ENCODE results near the gene SPANXA2. TPM values are rescaled to one million over a fixed set of nuclear protein-coding genes. Genes with fewer than 3 reads are reported as not detected.
"Not testable (repeated sequence)": the region's sequence is repeated elsewhere in the genome, so short reads cannot be mapped to it uniquely, and the experiment has no call there.

Gene SPANXA2, protein sequence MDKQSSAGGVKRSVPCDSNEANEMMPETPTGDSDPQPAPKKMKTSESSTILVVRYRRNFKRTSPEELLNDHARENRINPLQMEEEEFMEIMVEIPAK
- not detected for polyA plus RNA-seq (2013, experiment 1 of 2)
- not detected for polyA plus RNA-seq (2013, experiment 2 of 2)

DNA sequence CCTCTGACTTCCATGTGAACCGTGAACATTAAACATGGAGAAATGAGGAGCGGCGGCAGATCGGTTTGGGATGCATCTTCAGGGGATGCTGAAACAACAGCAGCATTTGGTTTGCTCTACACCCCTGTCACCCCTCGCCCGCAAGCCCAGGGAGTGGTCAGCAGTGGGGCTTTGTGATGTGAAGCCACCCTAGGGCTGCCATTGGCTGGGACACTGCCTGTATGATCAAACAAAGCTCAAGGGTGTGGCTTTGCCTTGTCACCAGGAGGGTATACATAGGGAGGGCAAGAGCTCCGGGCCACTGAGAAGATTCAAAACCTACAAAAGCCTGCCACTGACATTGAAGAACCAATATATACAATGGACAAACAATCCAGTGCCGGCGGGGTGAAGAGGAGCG lies at the start of gene SPANXA2:
Gene SPANXA2, plus strand, starts transcription at position 301 of the 400 bp plus-strand sequence. Its CDS starts 60 bp downstream, at position 361.
- H3K4me1 ChIP-seq (ENCODE audit: control insufficient read depth in 2 of 2, insufficient read depth in 1 of 2, low read depth in 1 of 2, low read length in 2 of 2); H2BK120ac ChIP-seq (ENCODE audit: low read depth, low read length); H3K4me3 ChIP-seq (ENCODE audit: low read length in 2 of 2); DNase-seq (ENCODE audit: low spot score); H3K79me1 ChIP-seq (ENCODE audit: low read depth, low read length); H3K4me2 ChIP-seq (ENCODE audit: insufficient read depth, low read length, poor library complexity, severe bottlenecking); H3K14ac ChIP-seq (ENCODE audit: low read length); H4K8ac ChIP-seq (ENCODE audit: low read depth, low read length); H3K23ac ChIP-seq (ENCODE audit: low read depth, low read length, poor library complexity); H4K91ac ChIP-seq (ENCODE audit: low read depth, low read length, poor library complexity); H3K9ac ChIP-seq (ENCODE audit: low read depth, low read length, poor library complexity); H3K36me3 ChIP-seq (replicated peaks in 1 of 2; ENCODE audit: control insufficient read depth in 2 of 2, insufficient read depth in 2 of 2, low read length in 2 of 2); H2AFZ ChIP-seq (ENCODE audit: low read length); H3K9me3 ChIP-seq (replicated peaks in 1 of 2; ENCODE audit: control insufficient read depth in 2 of 2, insufficient read depth in 1 of 2, low read depth in 1 of 2, low read length in 2 of 2); H3K18ac ChIP-seq (ENCODE audit: low read length); H2BK5ac ChIP-seq (ENCODE audit: low read length); H3K27me3 ChIP-seq (ENCODE audit: control insufficient read depth in 3 of 3, insufficient read depth in 3 of 3, low read depth in 1 of 3, low read length in 3 of 3); H3K27ac ChIP-seq (replicated peaks; ENCODE audit: low read length); H2BK12ac ChIP-seq (ENCODE audit: low read length); H2AK5ac ChIP-seq (ENCODE audit: low read depth, low read length); H3K4ac ChIP-seq (ENCODE audit: low read length); H2BK15ac ChIP-seq (ENCODE audit: low read length): not testable (repeated sequence)
- WGBS, 2 donors (ENCODE audit: extremely low coverage in 2 of 2, insufficient read length in 2 of 2, insufficient replicate concordance in 1 of 2): no CpG with 5 or more reads among the region's 10 CpGs

GRCh38 chrX:141542551-141542950 lies 47.0 kb upstream of the SPANXA2 start:
- not testable (repeated sequence) for H3K4me3 ChIP-seq (ENCODE audit: low read length in 2 of 2); H4K8ac ChIP-seq (ENCODE audit: low read depth, low read length); H3K9me3 ChIP-seq (replicated peaks in 1 of 2; ENCODE audit: control insufficient read depth in 2 of 2, insufficient read depth in 1 of 2, low read depth in 1 of 2, low read length in 2 of 2); DNase-seq (ENCODE audit: low spot score); H3K9ac ChIP-seq (ENCODE audit: low read depth, low read length, poor library complexity); H2AFZ ChIP-seq (ENCODE audit: low read length); H2BK15ac ChIP-seq (ENCODE audit: low read length); H3K4me1 ChIP-seq (ENCODE audit: control insufficient read depth in 2 of 2, insufficient read depth in 1 of 2, low read depth in 1 of 2, low read length in 2 of 2); H3K14ac ChIP-seq (ENCODE audit: low read length); H3K4me2 ChIP-seq (ENCODE audit: insufficient read depth, low read length, poor library complexity, severe bottlenecking); H2BK5ac ChIP-seq (ENCODE audit: low read length); H2BK120ac ChIP-seq (ENCODE audit: low read depth, low read length); H3K27ac ChIP-seq (replicated peaks; ENCODE audit: low read length); H2AK5ac ChIP-seq (ENCODE audit: low read depth, low read length); H3K79me1 ChIP-seq (ENCODE audit: low read depth, low read length); H2BK12ac ChIP-seq (ENCODE audit: low read length); H3K18ac ChIP-seq (ENCODE audit: low read length); H3K4ac ChIP-seq (ENCODE audit: low read length); H3K36me3 ChIP-seq (replicated peaks in 1 of 2; ENCODE audit: control insufficient read depth in 2 of 2, insufficient read depth in 2 of 2, low read length in 2 of 2); H4K91ac ChIP-seq (ENCODE audit: low read depth, low read length, poor library complexity); H3K27me3 ChIP-seq (ENCODE audit: control insufficient read depth in 3 of 3, insufficient read depth in 3 of 3, low read depth in 1 of 3, low read length in 3 of 3); H3K23ac ChIP-seq (ENCODE audit: low read depth, low read length, poor library complexity)
- WGBS, 2 donors (ENCODE audit: extremely low coverage in 2 of 2, insufficient read length in 2 of 2, insufficient replicate concordance in 1 of 2): no CpG with 5 or more reads among the region's 16 CpGs

DNA sequence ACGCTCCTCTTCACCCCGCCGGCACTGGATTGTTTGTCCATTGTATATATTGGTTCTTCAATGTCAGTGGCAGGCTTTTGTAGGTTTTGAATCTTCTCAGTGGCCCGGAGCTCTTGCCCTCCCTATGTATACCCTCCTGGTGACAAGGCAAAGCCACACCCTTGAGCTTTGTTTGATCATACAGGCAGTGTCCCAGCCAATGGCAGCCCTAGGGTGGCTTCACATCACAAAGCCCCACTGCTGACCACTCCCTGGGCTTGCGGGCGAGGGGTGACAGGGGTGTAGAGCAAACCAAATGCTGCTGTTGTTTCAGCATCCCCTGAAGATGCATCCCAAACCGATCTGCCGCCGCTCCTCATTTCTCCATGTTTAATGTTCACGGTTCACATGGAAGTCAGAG lies 4.9 kb upstream of the SPANXA2 start, which contains the start of gene SPANXA1:
Gene SPANXA1, minus strand, starts transcription at position 101 of the 400 bp plus-strand sequence. Its CDS starts 60 bp downstream, at position 41.
- not testable (repeated sequence) for H2BK15ac ChIP-seq (ENCODE audit: low read length); H3K27ac ChIP-seq (replicated peaks; ENCODE audit: low read length); H3K4me1 ChIP-seq (ENCODE audit: control insufficient read depth in 2 of 2, insufficient read depth in 1 of 2, low read depth in 1 of 2, low read length in 2 of 2); H3K4me2 ChIP-seq (ENCODE audit: insufficient read depth, low read length, poor library complexity, severe bottlenecking); H4K8ac ChIP-seq (ENCODE audit: low read depth, low read length); DNase-seq (ENCODE audit: low spot score); H2BK120ac ChIP-seq (ENCODE audit: low read depth, low read length); H3K9ac ChIP-seq (ENCODE audit: low read depth, low read length, poor library complexity); H2AK5ac ChIP-seq (ENCODE audit: low read depth, low read length); H2BK12ac ChIP-seq (ENCODE audit: low read length); H3K4ac ChIP-seq (ENCODE audit: low read length); H3K18ac ChIP-seq (ENCODE audit: low read length); H2BK5ac ChIP-seq (ENCODE audit: low read length); H3K4me3 ChIP-seq (ENCODE audit: low read length in 2 of 2); H3K27me3 ChIP-seq (ENCODE audit: control insufficient read depth in 3 of 3, insufficient read depth in 3 of 3, low read depth in 1 of 3, low read length in 3 of 3); H2AFZ ChIP-seq (ENCODE audit: low read length); H3K36me3 ChIP-seq (replicated peaks in 1 of 2; ENCODE audit: control insufficient read depth in 2 of 2, insufficient read depth in 2 of 2, low read length in 2 of 2); H3K79me1 ChIP-seq (ENCODE audit: low read depth, low read length); H4K91ac ChIP-seq (ENCODE audit: low read depth, low read length, poor library complexity); H3K14ac ChIP-seq (ENCODE audit: low read length); H3K9me3 ChIP-seq (replicated peaks in 1 of 2; ENCODE audit: control insufficient read depth in 2 of 2, insufficient read depth in 1 of 2, low read depth in 1 of 2, low read length in 2 of 2); H3K23ac ChIP-seq (ENCODE audit: low read depth, low read length, poor library complexity)
- WGBS, 2 donors (ENCODE audit: extremely low coverage in 2 of 2, insufficient read length in 2 of 2, insufficient replicate concordance in 1 of 2): no CpG with 5 or more reads among the region's 10 CpGs

DNA sequence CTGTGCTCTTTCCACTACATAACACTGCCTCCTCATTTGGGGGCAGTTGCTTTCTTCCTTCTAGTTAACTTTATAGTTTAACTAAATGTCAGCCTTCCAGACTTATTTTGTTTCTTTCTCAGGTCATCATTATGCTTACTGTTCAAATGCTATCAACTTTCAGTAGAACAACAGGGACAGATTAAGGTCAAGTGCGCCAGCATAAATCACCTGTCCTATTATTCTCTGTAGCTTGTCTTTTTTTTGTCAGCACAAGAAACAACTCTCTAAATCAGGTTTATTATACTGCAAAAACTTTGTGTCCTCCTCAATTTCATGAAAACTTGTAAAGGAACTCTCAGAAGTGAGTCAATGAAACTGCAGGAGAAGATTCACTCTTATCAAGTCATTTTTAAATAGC lies 19.6 kb downstream of the SPANXA2 start:
- no peak overlapping the region for H3K9ac ChIP-seq (ENCODE audit: low read depth, low read length, poor library complexity)
- H3K36me3 ChIP-seq (replicated peaks in 1 of 2; ENCODE audit: control insufficient read depth in 2 of 2, insufficient read depth in 2 of 2, low read length in 2 of 2): no peaks in the 10 kb centered on the region
- no peak overlapping the region for H2AFZ ChIP-seq (ENCODE audit: low read length)
- no peak overlapping the region for H4K8ac ChIP-seq (ENCODE audit: low read depth, low read length)
- no peak overlapping the region for H2BK5ac ChIP-seq (ENCODE audit: low read length)
- no peak overlapping the region for H3K23ac ChIP-seq (ENCODE audit: low read depth, low read length, poor library complexity)
- no peaks in the 10 kb centered on the region for H3K79me1 ChIP-seq (ENCODE audit: low read depth, low read length)
- H3K18ac ChIP-seq (ENCODE audit: low read length): no peak overlapping the region
- no CpG with 5 or more reads among the region's 1 CpG for WGBS, 2 donors (ENCODE audit: extremely low coverage in 2 of 2, insufficient read length in 2 of 2, insufficient replicate concordance in 1 of 2)
- no peaks in the 10 kb centered on the region for H3K27me3 ChIP-seq (ENCODE audit: control insufficient read depth in 3 of 3, insufficient read depth in 3 of 3, low read depth in 1 of 3, low read length in 3 of 3)
- H4K91ac ChIP-seq (ENCODE audit: low read depth, low read length, poor library complexity): no peak overlapping the region
- H2AK5ac ChIP-seq (ENCODE audit: low read depth, low read length): no peak overlapping the region
- H2BK120ac ChIP-seq (ENCODE audit: low read depth, low read length): no peak overlapping the region
- no peak overlapping the region for H3K27ac ChIP-seq (replicated peaks; ENCODE audit: low read length)
- H3K4me1 ChIP-seq (ENCODE audit: control insufficient read depth in 2 of 2, insufficient read depth in 1 of 2, low read depth in 1 of 2, low read length in 2 of 2): no peaks in the 10 kb centered on the region
- H2BK15ac ChIP-seq (ENCODE audit: low read length): no peak overlapping the region
- no peaks in the 10 kb centered on the region for H3K9me3 ChIP-seq (replicated peaks in 1 of 2; ENCODE audit: control insufficient read depth in 2 of 2, insufficient read depth in 1 of 2, low read depth in 1 of 2, low read length in 2 of 2)
- H2BK12ac ChIP-seq (ENCODE audit: low read length): no peak overlapping the region
- no peak overlapping the region for H3K4me2 ChIP-seq (ENCODE audit: insufficient read depth, low read length, poor library complexity, severe bottlenecking)
- H3K4me3 ChIP-seq (ENCODE audit: low read length in 2 of 2): no peak overlapping the region
- DNase-seq (ENCODE audit: low spot score): no peak
- no peak overlapping the region for H3K14ac ChIP-seq (ENCODE audit: low read length)
- H3K4ac ChIP-seq (ENCODE audit: low read length): no peak overlapping the region

Measured in neuronal stem cell (in vitro differentiated cells).